Measurements from ENCODE around the gene RNF220.
A peak's percentile ranks its signal among the peaks of the same experiment; 100 is the strongest.

Gene RNF220

GRCh38 chr1:44590475-44590874 is 185.4 kb downstream of the RNF220 start:
- DNase-seq = no peak

- no peak for DNase-seq
These were observed 186.3 kb downstream of the RNF220 start for GRCh38 chr1:44591381-44591780.

GRCh38 chr1:44592208-44593145 is 187.4 kb downstream of the RNF220 start:
- no peak for DNase-seq

GRCh38 chr1:44594353-44594752 is 189.3 kb downstream of the RNF220 start:
- no peak for DNase-seq

- DNase-seq = peak; percentile 49
These were observed 190.0 kb downstream of the RNF220 start for GRCh38 chr1:44594871-44595735.

GRCh38 chr1:44596511-44596910 is 191.5 kb downstream of the RNF220 start:
- DNase-seq = no peak

GRCh38 chr1:44598167-44598566 is 193.1 kb downstream of the RNF220 start:
- no peak for DNase-seq

- no peak for DNase-seq
These were observed 197.9 kb downstream of the RNF220 start for GRCh38 chr1:44602634-44603628.

GRCh38 chr1:44603718-44604117 is 198.7 kb downstream of the RNF220 start:
- no peak for DNase-seq

GRCh38 chr1:44604157-44604955 is 199.3 kb downstream of the RNF220 start:
- DNase-seq = no peak

GRCh38 chr1:44605914-44606615 is 201.0 kb downstream of the RNF220 start:
- peak; percentile 82 for DNase-seq

GRCh38 chr1:44606701-44607281 is 201.7 kb downstream of the RNF220 start:
- no peak for DNase-seq

GRCh38 chr1:44608141-44608540 is 203.1 kb downstream of the RNF220 start:
- DNase-seq = no peak

GRCh38 chr1:44609412-44609767 is 204.3 kb downstream of the RNF220 start:
- peak; percentile 45 for DNase-seq

- no peak for DNase-seq
These were observed 204.9 kb downstream of the RNF220 start for GRCh38 chr1:44609768-44610526.

- no peak for DNase-seq
These were observed 205.6 kb downstream of the RNF220 start for GRCh38 chr1:44610527-44611148.

- no peak for DNase-seq
These were observed 206.4 kb downstream of the RNF220 start for GRCh38 chr1:44611419-44611818.

- DNase-seq = no peak
These were observed 206.8 kb downstream of the RNF220 start for GRCh38 chr1:44611866-44612265.

- no peak for DNase-seq
These were observed 208.9 kb downstream of the RNF220 start for GRCh38 chr1:44613941-44614340.
